ENCODE results near the gene F13B.
"Not testable (repeated sequence)": the region's sequence is repeated elsewhere in the genome, so short reads cannot be mapped to it uniquely, and the experiment has no call there.

The F13B gene

DNA sequence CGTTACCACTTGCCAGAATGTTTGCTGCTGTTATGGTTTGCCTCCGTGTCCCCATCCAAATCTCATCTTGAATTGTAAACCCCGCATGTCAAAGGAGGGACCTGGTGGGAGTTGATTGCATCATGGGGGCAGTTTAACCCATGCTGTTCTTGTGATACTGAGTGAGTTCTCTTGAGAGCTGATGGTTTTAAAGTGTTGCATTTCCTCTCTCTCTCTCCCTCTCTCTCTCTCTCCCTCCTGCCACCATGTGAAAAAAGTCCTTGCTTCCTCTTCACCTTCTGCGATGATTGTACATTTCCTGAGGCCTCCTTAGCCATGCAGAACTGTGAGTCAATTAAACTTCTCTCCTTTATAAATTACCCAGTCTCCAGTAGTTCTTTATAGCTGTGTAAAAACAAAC, 45.3 kb downstream of the F13B start:
- CTCF ChIA-PET = no interaction called here
- H3K4me3 Mint-ChIP-seq = no peak overlapping the region
- DNase-seq = no peak
- H3K27me3 Mint-ChIP-seq = no peaks in the 10 kb centered on the region
- no peaks in the 10 kb centered on the region for H3K9me3 Mint-ChIP-seq
- H3K4me1 Mint-ChIP-seq = no peaks in the 10 kb centered on the region
- no peaks in the 10 kb centered on the region for H3K36me3 Mint-ChIP-seq
- no peak overlapping the region for H3K27ac Mint-ChIP-seq

- Mint-ChIP-seq H3K36me3 (no peaks in the 10 kb centered on the region), H3K9me3 (no peaks in the 10 kb centered on the region), H3K27me3 (no peaks in the 10 kb centered on the region), H3K4me3 (no peak overlapping the region), H3K27ac (no peak overlapping the region), H3K4me1 (no peaks in the 10 kb centered on the region)
- CTCF ChIA-PET = no interaction called here
- no peak for DNase-seq
Observed at GRCh38 chr1:197017558-197018146, 49.4 kb downstream of the F13B start.

DNA sequence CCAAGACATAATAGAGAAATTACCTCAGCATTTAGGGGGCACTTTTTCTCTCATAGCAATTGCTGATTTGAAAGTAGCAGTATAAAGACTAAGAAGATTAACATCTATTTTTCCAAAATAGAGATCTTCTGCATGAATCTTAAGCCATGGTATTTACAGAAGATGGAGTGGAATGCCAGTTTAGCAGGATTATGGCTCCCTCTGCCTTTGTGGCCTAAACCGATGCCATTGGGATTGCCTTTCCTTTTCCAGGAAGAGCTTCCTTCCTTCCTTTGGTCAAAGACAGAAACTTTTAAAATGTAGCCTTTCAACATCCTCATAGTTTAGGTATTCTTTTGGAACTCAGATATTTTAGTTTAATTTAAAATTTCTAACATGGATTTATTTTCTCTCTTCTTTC, 50.3 kb downstream of the F13B start:
- CTCF ChIA-PET = no interaction called here
- no peak overlapping the region for H3K27ac Mint-ChIP-seq
- H3K27me3 Mint-ChIP-seq = no peaks in the 10 kb centered on the region
- DNase-seq = no peak
- no peak overlapping the region for H3K4me3 Mint-ChIP-seq
- H3K9me3 Mint-ChIP-seq = no peaks in the 10 kb centered on the region
- no peaks in the 10 kb centered on the region for H3K36me3 Mint-ChIP-seq
- H3K4me1 Mint-ChIP-seq = no peaks in the 10 kb centered on the region

GRCh38 chr1:197013234-197013633, 53.8 kb downstream of the F13B start:
- CTCF ChIA-PET = no interaction called here
- no peaks in the 10 kb centered on the region for H3K4me1 Mint-ChIP-seq
- H3K9me3 Mint-ChIP-seq = no peaks in the 10 kb centered on the region
- H3K4me3 Mint-ChIP-seq = no peak overlapping the region
- H3K36me3 Mint-ChIP-seq = no peaks in the 10 kb centered on the region
- no peaks in the 10 kb centered on the region for H3K27me3 Mint-ChIP-seq
- H3K27ac Mint-ChIP-seq = no peak overlapping the region
- no peak for DNase-seq

GRCh38 chr1:197011614-197012013, 55.4 kb downstream of the F13B start:
- Mint-ChIP-seq H3K4me3 (no peak overlapping the region), H3K27me3 (no peaks in the 10 kb centered on the region), H3K36me3 (no peaks in the 10 kb centered on the region), H3K9me3 (no peaks in the 10 kb centered on the region), H3K4me1 (no peaks in the 10 kb centered on the region), H3K27ac (no peak overlapping the region)
- CTCF ChIA-PET = no interaction called here
- DNase-seq = no peak

- Mint-ChIP-seq H3K27ac (no peak overlapping the region), H3K27me3 (no peaks in the 10 kb centered on the region), H3K4me3 (no peak overlapping the region), H3K36me3 (no peaks in the 10 kb centered on the region), H3K4me1 (no peaks in the 10 kb centered on the region), H3K9me3 (no peaks in the 10 kb centered on the region)
- CTCF ChIA-PET = no interaction called here
- no peak for DNase-seq
Observed at GRCh38 chr1:197008861-197009260, 58.2 kb downstream of the F13B start.

DNA sequence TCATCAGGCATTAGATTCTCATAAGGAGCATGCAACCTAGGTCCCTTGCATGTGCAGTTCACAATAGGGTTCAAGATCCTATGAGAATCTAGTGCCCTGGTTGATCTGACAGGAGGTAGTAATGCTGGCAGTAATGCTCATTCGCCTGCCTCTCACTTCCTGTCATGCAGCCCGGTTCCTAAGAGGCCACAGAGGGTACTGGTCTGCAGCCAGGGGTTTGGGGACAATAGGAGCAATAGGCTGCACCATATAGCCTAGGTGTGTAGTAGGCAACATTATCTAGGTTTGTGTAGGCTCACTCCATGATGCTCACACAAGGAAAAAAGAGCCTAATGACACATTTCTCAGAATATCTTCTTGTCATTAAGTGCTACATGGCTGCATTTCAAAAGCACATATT, 63.9 kb downstream of the F13B start:
- CTCF ChIA-PET = no interaction called here
- Mint-ChIP-seq H3K4me3 (no peak overlapping the region), H3K4me1 (no peaks in the 10 kb centered on the region)

GRCh38 chr1:197001828-197002227, 65.2 kb downstream of the F13B start:
- Mint-ChIP-seq H3K27ac (no peak overlapping the region), H3K4me1 (no peaks in the 10 kb centered on the region)

More for the DNA sequence above, 63.9 kb downstream of the F13B start:
- no peaks in the 10 kb centered on the region for H3K9me3 Mint-ChIP-seq
- no peak overlapping the region for H3K27ac Mint-ChIP-seq
- DNase-seq = no peak
- no peaks in the 10 kb centered on the region for H3K36me3 Mint-ChIP-seq
- H3K27me3 Mint-ChIP-seq = no peaks in the 10 kb centered on the region

GRCh38 chr1:196997423-196997822, 69.6 kb downstream of the F13B start:
- DNase-seq = no peak
- CTCF ChIA-PET = no interaction called here
- Mint-ChIP-seq H3K27ac (no peak overlapping the region), H3K27me3 (no peaks in the 10 kb centered on the region), H3K9me3 (no peaks in the 10 kb centered on the region), H3K4me3 (no peak overlapping the region), H3K36me3 (no peaks in the 10 kb centered on the region), H3K4me1 (no peaks in the 10 kb centered on the region)

More at GRCh38 chr1:197001828-197002227, 65.2 kb downstream of the F13B start:
- CTCF ChIA-PET = no interaction called here
- no peaks in the 10 kb centered on the region for H3K27me3 Mint-ChIP-seq
- no peaks in the 10 kb centered on the region for H3K9me3 Mint-ChIP-seq
- no peak overlapping the region for H3K4me3 Mint-ChIP-seq
- no peak for DNase-seq
- no peaks in the 10 kb centered on the region for H3K36me3 Mint-ChIP-seq

- Mint-ChIP-seq H3K27me3 (peaks cover 4% of the 10 kb centered on the region), H3K27ac (no peak overlapping the region), H3K4me1 (no peaks in the 10 kb centered on the region), H3K36me3 (no peaks in the 10 kb centered on the region), H3K4me3 (no peak overlapping the region), H3K9me3 (no peaks in the 10 kb centered on the region)
- CTCF ChIA-PET = no interaction called here
- no peak for DNase-seq
Observed at GRCh38 chr1:196993916-196994315, 73.1 kb downstream of the F13B start.

DNA sequence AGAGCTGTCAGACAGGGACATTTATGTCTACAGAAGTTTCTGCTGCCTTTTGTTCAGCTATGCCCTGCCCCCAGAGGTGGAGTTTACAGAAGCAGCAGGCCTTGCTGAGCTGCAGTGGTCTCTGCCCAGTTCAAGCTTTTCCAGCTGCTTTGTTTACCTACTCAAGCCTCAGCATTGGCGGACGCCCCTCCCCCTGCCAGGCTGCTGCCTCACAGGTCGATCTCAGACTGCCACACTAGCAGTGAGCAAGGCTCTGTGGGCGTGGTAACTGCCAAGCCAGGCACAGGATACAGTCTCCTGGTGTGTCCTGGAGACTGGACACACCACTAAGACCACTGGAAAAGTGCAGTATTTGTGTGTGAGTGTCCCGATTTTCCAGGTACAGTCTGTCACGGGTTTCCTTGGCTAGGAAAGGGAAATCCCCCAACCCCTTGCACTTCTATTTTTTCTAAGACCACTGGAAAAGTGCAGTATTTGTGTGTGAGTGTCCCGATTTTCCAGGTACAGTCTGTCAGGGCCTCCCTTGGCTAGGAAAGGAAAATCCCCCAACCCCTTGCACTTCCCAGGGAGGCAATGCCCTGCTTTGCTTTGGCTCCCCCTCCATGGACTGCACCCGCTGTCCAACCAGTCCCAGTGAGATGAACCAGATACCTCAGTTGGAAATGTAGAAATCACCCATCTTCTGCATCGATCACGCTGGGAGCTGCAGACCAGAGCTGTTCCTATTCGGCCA, 75.0 kb downstream of the F13B start:
- not testable (repeated sequence) for H3K4me3 Mint-ChIP-seq, H3K9me3 Mint-ChIP-seq, H3K27ac Mint-ChIP-seq, H3K36me3 Mint-ChIP-seq, H3K4me1 Mint-ChIP-seq, DNase-seq, H3K27me3 Mint-ChIP-seq
- CTCF ChIA-PET = interaction anchor here (0.8 kb wide), 1 partner anchor 188 kb away, joined by 3 read pairs; no protein-coding TSS in a partner anchor

All from activated naive CD4-positive, alpha-beta T cell treated with anti-CD3 and anti-CD28 coated beads, Interleukin-2, amount 10 ng/mL, durations not matched to agents 7 days and 5 days (primary cell).